ENCODE measurements around the gene PARP8.

- no peak for TF ChIP-seq POLR2A (IDR thresholded peaks at IDR 0.05)
- no peak for TF ChIP-seq CTCF (IDR thresholded peaks at IDR 0.05)
Observed at GRCh38 chr5:50827516-50828247, 161.2 kb downstream of the PARP8 start.
